GM12878 (cell line): ENCODE results near the gene CCT8L2. TPM values are rescaled to one million over a fixed set of nuclear protein-coding genes. Genes with fewer than 3 reads are reported as not detected.
"Not testable (repeated sequence)": the region's sequence is repeated elsewhere in the genome, so short reads cannot be mapped to it uniquely, and the experiment has no call there.

Experiments
- ATAC-seq: fragments of 200-7000 bp; cut with Tn5 transposase; 3 replicates; pipeline ENCODE4 v1.9.1; 2020; ENCODE audit warnings: mild to moderate bottlenecking, moderate library complexity
- BruUV-seq: library from RNA; stranded (reverse); fragments of 400-500 nt; replicated peaks from 2 replicates; lab custom pipeline; 2021; lab: Mats Ljungman, UMichigan
- CTCF ChIA-PET: fragments of 300-600 bp; sonication (Branson Sonifier 250); formaldehyde crosslinking; extraction: SDS; loops from one replicate; lab custom pipeline; 2021; ENCODE audit warnings: inconsistent platforms; lab: Yijun Ruan, JAX
- POLR2A ChIA-PET: fragments of 350-600 bp; formaldehyde crosslinking; extraction: SDS; loops from one replicate; lab custom pipeline; 2021; ENCODE audit warnings: inconsistent platforms; lab: Charles Lee
- RAD21 ChIA-PET: fragments of 300-600 bp; sonication (Branson Sonifier 250); formaldehyde crosslinking; loops from one replicate; lab custom pipeline; 2023; ENCODE audit warnings: antibody characterized with exemption; ENCODE audit not compliant: unreplicated experiment; lab: Charles Lee
- SMC1A ChIA-PET: fragments of 300-600 bp; sonication (Branson Sonifier 250); formaldehyde crosslinking; loops from one replicate; lab custom pipeline; 2023; ENCODE audit not compliant: unreplicated experiment, uncharacterized antibody; lab: Charles Lee
- DNase-seq: peaks from one replicate; pipeline ENCODE4 v3.0.0-alpha.2; 2011; ENCODE audit warnings: low read depth, low spot score
- FAIRE-seq: peaks from 3 replicates; lab custom pipeline; 2011; peaks lifted over from hg19 to GRCh38; lab: Jason Lieb, UNC
- H2AFZ ChIP-seq: 2 replicates; pipeline ENCODE4 v1.6.0; 2011; ENCODE audit warnings: low read depth, low read length, control low read depth; ENCODE audit not compliant: control insufficient read depth
- H3K27ac ChIP-seq: 2 replicates; pipeline ENCODE4 v1.5.1; 2011; ENCODE audit warnings: control low read depth; ENCODE audit not compliant: control insufficient read depth, insufficient read depth
- H3K27me3 ChIP-seq, 2 experiments: replicated peaks in 1 of 2; 2 replicates each; pipeline versions ENCODE4 v1.6.0 to v1.6.1; 2011; ENCODE audit warnings: low read length in 1 of 2; ENCODE audit not compliant: control insufficient read depth in 2 of 2, insufficient read depth in 2 of 2
- H3K36me3 ChIP-seq, 2 experiments: 2 replicates each; pipeline ENCODE4 v1.5.1; 2011; ENCODE audit warnings: low read length in 1 of 2; ENCODE audit not compliant: control insufficient read depth in 2 of 2, insufficient read depth in 2 of 2
- H3K4me1 ChIP-seq: 2 replicates; pipeline ENCODE4 v1.6.1; 2011; ENCODE audit warnings: mild to moderate bottlenecking, low read length, moderate library complexity, mixed read lengths; ENCODE audit not compliant: control insufficient read depth, insufficient read depth
- H3K4me2 ChIP-seq: 2 replicates; pipeline ENCODE4 v1.6.0; 2011; ENCODE audit warnings: control low read depth; ENCODE audit not compliant: control insufficient read depth, insufficient read depth
- H3K4me3 ChIP-seq: fragments of 200-600 bp; sonication (generic); 2 replicates; pipeline ENCODE4 v1.5.1; 2016
- H3K79me2 ChIP-seq: 2 replicates; pipeline ENCODE4 v1.6.0; 2011; ENCODE audit warnings: low read length; ENCODE audit not compliant: control insufficient read depth, insufficient read depth
- H3K9ac ChIP-seq: 2 replicates; pipeline ENCODE4 v1.8.0; 2011; ENCODE audit warnings: low read length, control low read depth, mixed read lengths; ENCODE audit not compliant: control insufficient read depth, insufficient read depth
- H3K9me3 ChIP-seq: replicated peaks from 3 replicates; pipeline ENCODE4 v1.5.1; 2011; ENCODE audit warnings: mild to moderate bottlenecking, low read length; ENCODE audit not compliant: control insufficient read depth, insufficient read depth
- H4K20me1 ChIP-seq: 2 replicates; pipeline ENCODE4 v1.6.0; 2011; ENCODE audit not compliant: control insufficient read depth, insufficient read depth
- WGBS: methylation state at CpG from one replicate; pipeline ENCODE4 v1.1.6; 2016; ENCODE audit warnings: low lambda C conversion rate; ENCODE audit not compliant: insufficient replicate concordance, insufficient coverage; ENCODE audit errors: missing lambda C conversion rate; 5-methylcytosine and 5-hydroxymethylcytosine counted together
- in situ Hi-C: fragments of 300-500 bp; cut with MboI; formaldehyde crosslinking; loops from 9 replicates; pipeline ENCODE4 v1.14.3; 2018; ENCODE audit warnings: mixed read lengths
- intact Hi-C: fragments of 100-400 bp; cut with micrococcal nuclease; formaldehyde crosslinking; loops from one replicate; pipeline ENCODE4 v1.14.2; 2022; ENCODE audit not compliant: unreplicated experiment
- polyA plus RNA-seq, 11 experiments: library from polyadenylated mRNA; depleted of rRNA in 4 of 11; unstranded in 6 of 11; stranded (reverse) in 5 of 11; fragments of >200 nt; fragmentation: Nextera tagmentation in 4 of 11; fragmentation: Illumina TruSeq in 1 of 11; extraction: Ambion mirVana in 4 of 11; extraction: Trizol in 1 of 11; gene quantifications; 1 replicate in 1 of 11; 2 replicates in 10 of 11; pipeline versions ENCODE4 v1.2.1 to v1.2.3, GENCODE V29; 2011 to 2016; ENCODE audit warnings: inconsistent platforms in 2 of 11, missing spikeins in 2 of 11, low read depth in 1 of 11
- total RNA-seq, 4 experiments: library from RNA; depleted of rRNA in 3 of 4; stranded (reverse); fragments of >200 nt in 3 of 4; fragmentation: Illumina TruSeq in 1 of 4; extraction: Trizol in 1 of 4; gene quantifications; 2 replicates each; pipeline versions ENCODE4 v1.2.1 to v1.2.3, GENCODE V29; 2013 to 2021

Gene CCT8L2
- total and polyA plus RNA-seq, 10 of the 15 experiments (the other 5 are each of a cell fraction or from before 2014, with no cell fraction given): not detected

DNA sequence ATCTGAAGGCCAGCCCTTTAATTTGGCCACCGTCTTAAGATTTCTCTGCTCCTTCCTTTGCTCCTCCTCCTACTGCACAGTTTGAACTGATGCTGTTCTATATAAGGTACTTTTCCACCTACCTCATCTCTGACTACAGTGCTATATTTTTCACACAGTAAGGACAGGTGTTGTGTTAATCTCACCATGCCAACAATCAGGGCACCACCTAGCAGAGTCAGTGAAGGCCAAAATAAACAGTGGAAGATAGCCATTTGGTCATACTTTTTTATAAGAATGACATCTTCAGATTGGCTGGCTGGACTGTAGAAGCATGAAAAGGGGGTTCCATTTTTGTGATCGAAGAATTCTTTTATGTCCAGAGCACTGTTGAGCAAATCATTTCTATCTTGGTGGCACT, 11.7 kb downstream of the CCT8L2 start:
- FAIRE-seq, BruUV-seq, H3K9me3 ChIP-seq, RAD21 ChIA-PET, POLR2A ChIA-PET, DNase-seq, H3K4me3 ChIP-seq, H3K4me2 ChIP-seq, intact Hi-C loops, H3K36me3 ChIP-seq, ATAC-seq, H3K27me3 ChIP-seq, H3K27ac ChIP-seq, H3K9ac ChIP-seq, in situ Hi-C loops, H4K20me1 ChIP-seq, SMC1A ChIA-PET, H2AFZ ChIP-seq, H3K4me1 ChIP-seq, H3K79me2 ChIP-seq, CTCF ChIA-PET: not testable (repeated sequence)
- 54% methylated on average over 1 of the region's 2 CpGs for WGBS

DNA sequence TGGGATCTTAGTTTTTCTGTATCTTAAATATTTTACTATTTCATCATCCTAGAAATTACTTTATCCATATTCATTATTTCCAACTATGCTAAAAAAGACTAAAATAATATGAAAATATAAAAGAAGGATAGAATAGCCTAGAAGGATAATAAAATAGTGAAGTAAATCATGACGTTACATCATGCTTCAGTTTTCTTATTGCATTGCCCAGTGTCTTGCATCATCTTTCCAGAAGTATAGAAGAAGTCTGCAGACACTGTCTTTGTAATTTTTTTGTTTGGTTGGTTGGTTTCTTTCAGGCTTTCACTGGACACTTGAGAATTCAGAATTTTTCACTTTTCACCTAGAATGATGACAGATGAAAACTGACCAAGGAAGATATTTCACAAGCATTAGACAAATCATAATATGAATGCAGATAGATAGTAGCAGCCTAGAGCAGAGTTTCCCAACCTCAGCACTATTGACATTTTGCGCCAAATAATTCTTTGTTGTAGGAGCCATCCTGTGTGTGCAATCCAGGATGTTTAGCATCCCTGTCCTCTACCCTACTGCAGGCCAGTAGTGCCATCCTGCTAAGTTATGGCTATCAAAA, 23.3 kb downstream of the CCT8L2 start:
- H2AFZ ChIP-seq, SMC1A ChIA-PET, H3K36me3 ChIP-seq, H3K9ac ChIP-seq, RAD21 ChIA-PET, H3K79me2 ChIP-seq, H4K20me1 ChIP-seq, H3K27me3 ChIP-seq, FAIRE-seq, H3K27ac ChIP-seq, CTCF ChIA-PET, H3K4me2 ChIP-seq, H3K4me1 ChIP-seq, H3K4me3 ChIP-seq, intact Hi-C loops, BruUV-seq, ATAC-seq, H3K9me3 ChIP-seq, in situ Hi-C loops, POLR2A ChIA-PET, DNase-seq: not testable (repeated sequence)
- 18% methylated on average over 2 of the region's 2 CpGs for WGBS
